Tibial nerve (tissue), 3 donors: ENCODE data around the gene EIF5A2.

Experiments
- CTCF ChIP-seq, 5 experiments: fragments of 200-600 bp in 3 of 5; fragments of 450-650 bp in 2 of 5; sonication (generic) in 3 of 5; IDR thresholded peaks; one replicate each; pipeline ENCODE4 v1.5.1; 2016 to 2019; ENCODE audit warnings: antibody characterized with exemption in 5 of 5, mild to moderate bottlenecking in 3 of 5, moderate library complexity in 2 of 5
- POLR2A ChIP-seq, 2 donors: fragments of 450-650 bp; IDR thresholded peaks; one replicate each; pipeline ENCODE4 v1.6.1; 2017; ENCODE audit warnings: antibody characterized with exemption in 2 of 2, mild to moderate bottlenecking in 2 of 2, moderate library complexity in 2 of 2

GRCh38 chr3:170867143-170867937 is 41.1 kb downstream of the EIF5A2 start:
- no peak for TF ChIP-seq CTCF (IDR thresholded peaks at IDR 0.05)
- no peak for TF ChIP-seq POLR2A (IDR thresholded peaks at IDR 0.05)
